Cardiac ventricle fibroblast (primary cell): ENCODE data around the gene DTX2. TPM values are rescaled to one million over a fixed set of nuclear protein-coding genes. Genes with fewer than 3 reads are reported as not detected.

Source experiments
- total RNA-seq: library from RNA; depleted of rRNA; stranded (reverse); fragments of >200 nt; gene quantifications from 2 replicates; pipeline ENCODE4 v1.2.3, GENCODE V29; 2015

The DTX2 gene
- total RNA-seq: 7.8 and 17.3 TPM in 2 replicates

DNA sequence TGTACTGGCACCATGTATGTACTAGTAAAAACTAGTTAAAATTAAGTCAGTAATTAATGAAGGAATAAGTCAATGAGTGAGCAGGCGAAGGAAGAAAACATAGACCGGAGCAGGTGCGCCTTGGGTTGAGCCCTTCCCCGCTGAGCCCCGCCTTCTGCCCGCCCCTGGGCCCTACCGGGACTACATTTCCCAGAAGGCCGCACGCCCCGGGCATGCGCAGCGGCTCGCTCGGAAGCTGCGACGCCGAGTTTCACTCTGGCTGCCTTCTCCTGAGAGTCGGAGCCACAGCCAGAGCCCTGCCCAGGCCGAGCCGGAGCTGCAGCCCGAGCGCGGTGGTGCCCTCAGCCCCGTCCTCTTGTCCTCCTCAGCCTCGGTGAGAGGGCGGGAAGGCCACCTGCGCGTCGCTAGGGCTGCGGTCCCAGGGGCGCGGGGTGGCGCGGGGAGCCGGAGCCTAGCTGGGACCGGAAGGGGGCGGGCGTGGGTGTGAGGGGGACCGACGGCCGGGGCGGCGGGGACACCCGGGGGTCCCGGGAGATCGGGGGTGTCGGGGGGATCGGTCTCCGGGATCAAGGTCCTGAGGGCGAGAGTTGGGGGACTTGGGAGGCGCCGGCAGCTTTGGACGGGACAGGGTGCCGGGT is at the start of gene DTX2:
TSS of gene DTX2 (plus strand) at position 246 of the 638 bp plus-strand sequence. CDS start 18,801 bp downstream, outside the sequence.

DNA sequence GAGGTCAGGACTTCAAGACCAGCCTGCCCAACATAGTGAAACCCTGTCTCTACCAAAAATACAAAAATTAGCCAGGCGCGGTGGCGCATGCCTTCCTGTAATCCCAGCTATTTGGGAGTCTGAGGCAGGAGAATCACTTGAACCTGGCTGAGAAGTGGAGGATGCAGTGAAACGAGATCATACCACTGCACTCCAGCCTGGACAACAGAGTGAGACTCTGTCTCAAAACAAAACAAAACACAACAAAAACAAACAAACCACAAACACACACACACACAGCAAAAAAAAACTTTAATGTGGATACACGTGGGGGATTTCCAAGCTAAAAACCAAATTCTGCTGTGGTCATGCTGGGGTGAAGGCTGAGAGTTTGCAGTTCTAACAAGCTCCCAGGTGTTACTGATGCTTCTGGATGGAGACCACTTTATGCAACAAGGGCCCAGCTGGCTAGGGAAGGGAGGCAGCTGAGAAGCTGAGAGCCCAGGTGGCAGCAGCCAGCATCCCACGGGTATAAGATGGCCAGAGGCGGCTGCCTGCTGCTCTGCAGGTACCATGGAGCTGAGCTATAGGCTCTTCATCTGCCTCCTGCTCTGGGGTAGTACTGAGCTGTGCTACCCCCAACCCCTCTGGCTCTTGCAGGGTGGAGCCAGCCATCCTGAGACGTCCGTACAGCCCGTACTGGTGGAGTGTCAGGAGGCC is 36.9 kb upstream of the DTX2 start, which contains the start of gene ZP3:
TSS of gene ZP3 (plus strand) at position 538 of the 699 bp plus-strand sequence. CDS start at position 553, 15 bp downstream.

DNA sequence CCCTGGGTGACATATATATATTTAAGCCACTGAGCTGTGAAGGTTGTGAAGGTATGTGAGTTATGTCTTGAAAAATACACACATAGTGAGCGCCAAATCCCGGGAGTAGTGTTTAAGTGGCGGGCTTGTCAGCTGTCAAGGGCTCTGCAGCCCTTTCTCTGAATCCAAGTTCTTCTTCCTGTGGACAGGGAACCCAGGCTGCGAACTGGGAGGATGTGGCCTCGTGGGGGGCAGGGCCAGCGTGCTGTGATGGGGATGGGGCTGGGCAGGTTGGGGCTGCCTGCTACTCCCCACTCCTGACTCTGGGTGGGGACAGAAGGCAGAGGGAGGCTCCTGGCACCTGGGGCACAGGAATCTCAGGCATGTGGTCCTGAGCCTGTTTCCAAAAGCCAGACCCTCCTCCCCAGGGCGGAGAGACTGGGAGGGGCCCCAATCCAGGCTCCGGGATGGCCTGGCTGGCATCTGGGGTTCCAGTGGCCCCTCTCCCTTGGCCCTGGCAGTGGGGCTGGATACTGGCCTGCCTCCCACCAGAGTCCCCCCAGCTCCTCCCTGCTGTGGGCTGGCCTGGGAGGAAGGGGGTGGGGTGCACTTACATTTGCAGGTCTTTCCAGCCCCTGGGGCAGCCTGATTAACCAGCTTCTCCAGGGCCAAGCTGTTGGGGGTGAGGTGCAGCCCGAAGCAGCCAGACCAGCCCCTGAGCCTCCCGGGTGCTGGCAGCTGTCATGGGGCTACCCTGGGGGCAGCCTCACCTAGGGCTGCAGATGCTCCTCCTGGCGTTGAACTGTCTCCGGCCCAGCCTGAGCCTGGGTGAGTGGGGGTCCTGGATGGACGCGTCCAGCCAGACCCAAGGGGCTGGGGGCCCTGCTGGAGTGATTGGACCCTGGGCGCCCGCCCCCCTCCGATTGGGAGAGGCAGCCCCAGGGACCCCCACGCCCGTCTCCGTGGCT is 48.7 kb downstream of the DTX2 start, which contains the start of gene UPK3B:
TSS of gene UPK3B (plus strand) at position 622 of the 947 bp plus-strand sequence. CDS start at position 723, 101 bp downstream.

DNA sequence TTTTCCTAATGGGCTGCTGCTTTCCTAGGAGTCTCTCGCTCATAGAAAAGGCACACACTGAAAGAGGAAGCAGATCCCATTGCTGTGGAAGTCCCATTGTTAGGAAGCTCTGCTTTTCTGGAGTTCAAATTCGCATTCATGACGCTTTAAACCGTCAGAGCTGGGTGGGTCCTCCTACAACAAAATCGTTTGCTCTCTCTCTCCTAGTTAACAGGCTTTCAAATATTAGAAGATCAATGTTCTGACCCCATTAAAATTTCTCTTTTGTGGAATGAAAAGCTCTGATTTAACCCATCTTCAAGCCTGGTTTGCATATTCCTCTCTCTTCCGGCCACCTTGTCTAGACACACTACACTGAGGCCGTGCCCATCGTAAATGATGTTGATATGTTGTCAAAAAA is 81.7 kb downstream of the DTX2 start, which contains the start of gene SPDYE16:
TSS of gene SPDYE16 (minus strand) at position 101 of the 400 bp plus-strand sequence. CDS start 1,838 bp downstream, outside the sequence.

Other genes starting within 250 kb of the DTX2 start
- 467 and 471 TPM in 2 replicates for gene HSPB1, start 159.0 kb upstream of the DTX2 start, total RNA-seq
- gene YWHAG, start 102.7 kb upstream of the DTX2 start, total RNA-seq: 71.0 and 81.4 TPM in 2 replicates
- gene SSC4D, start 52.0 kb upstream of the DTX2 start, total RNA-seq: 0.37 and 1.2 TPM in 2 replicates
- 3.7 and 4.6 TPM in 2 replicates for gene ZP3, start 36.8 kb upstream of the DTX2 start, total RNA-seq
- gene UPK3B, start 48.8 kb downstream of the DTX2 start, total RNA-seq: not detected in 2 replicates
- gene SPDYE16, start 81.6 kb downstream of the DTX2 start, total RNA-seq: 0.75 TPM in 1 of 2 replicates, not detected in the other
- 1.6 and 2.0 TPM in 2 replicates for gene POMZP3, start 165.6 kb downstream of the DTX2 start, total RNA-seq